Sigmoid colon (tissue), 7 donors: ENCODE measurements around the gene THOC7. TPM values are rescaled to one million over a fixed set of nuclear protein-coding genes. Genes with fewer than 3 reads are reported as not detected.

Experiments used
- DNase-seq: peaks from one replicate; pipeline ENCODE4 v3.0.0-alpha.2; 2019
- H3K27ac ChIP-seq, 4 donors: fragments of 200-600 bp; sonication (generic); one replicate each; pipeline ENCODE4 v1.5.1; 2016 to 2019; ENCODE audit warnings: mild to moderate bottlenecking in 1 of 4
- H3K27me3 ChIP-seq, 3 donors: fragments of 200-600 bp; sonication (generic); one replicate each; pipeline ENCODE4 v1.5.1; 2019; ENCODE audit warnings: mild to moderate bottlenecking in 1 of 3
- H3K36me3 ChIP-seq, 4 donors: fragments of 200-600 bp; sonication (generic); one replicate each; pipeline ENCODE4 v1.5.1; 2016 to 2019
- H3K4me1 ChIP-seq, 4 donors: fragments of 200-600 bp; sonication (generic); one replicate each; pipeline ENCODE4 v1.5.1; 2017 to 2019
- H3K4me3 ChIP-seq, 4 donors: fragments of 200-600 bp; sonication (generic); one replicate each; pipeline ENCODE4 v1.5.1; 2017 to 2019; ENCODE audit warnings: mild to moderate bottlenecking in 2 of 4, moderate library complexity in 1 of 4
- H3K9me3 ChIP-seq, 4 donors: fragments of 200-600 bp in 3 of 4; sonication (generic) in 3 of 4; one replicate each; pipeline versions ENCODE4 v1.5.1 to v1.6.1; 2013 to 2019
- CTCF ChIP-seq, 4 experiments: fragments of 450-650 bp in 3 of 4; fragments of 200-600 bp in 1 of 4; IDR thresholded peaks; one replicate each; pipeline ENCODE4 v1.5.1; 2016 to 2019; ENCODE audit warnings: antibody characterized with exemption in 4 of 4, mild to moderate bottlenecking in 3 of 4, moderate library complexity in 2 of 4
- EP300 ChIP-seq, 4 donors: sonication (generic); formaldehyde crosslinking; IDR thresholded peaks; one replicate each; pipeline ENCODE4 v1.6.1; 2017; ENCODE audit warnings: antibody characterized with exemption in 4 of 4
- POLR2A ChIP-seq, 2 donors: fragments of 450-650 bp; IDR thresholded peaks; one replicate each; pipeline ENCODE4 v1.6.1; 2016; ENCODE audit warnings: antibody characterized with exemption in 2 of 2, mild to moderate bottlenecking in 2 of 2, moderate library complexity in 2 of 2
- POLR2AphosphoS5 ChIP-seq, 4 donors: sonication (generic); formaldehyde crosslinking; IDR thresholded peaks; one replicate each; pipeline ENCODE4 v1.6.1; 2017; ENCODE audit warnings: antibody characterized with exemption in 4 of 4
- WGBS, 2 donors: extraction: QIAGEN DNeasy Blood & Tissue Kit; methylation state at CpG; one replicate each; pipeline ENCODE4 v1.1.7; 2013; 5-methylcytosine and 5-hydroxymethylcytosine counted together
- intact Hi-C: fragments of 100-400 bp; cut with DNase I; formaldehyde crosslinking; loops from one replicate; pipeline ENCODE4 v1.15.1; 2023
- polyA plus RNA-seq, 3 donors: library from polyadenylated mRNA; stranded (reverse); fragments of 200-250 nt; gene quantifications; one replicate each; pipeline ENCODE4 v1.2.3, GENCODE V29; 2013
- total RNA-seq, 4 donors: library from RNA; depleted of rRNA; stranded (reverse); fragments of >200 nt; gene quantifications; one replicate each; pipeline ENCODE4 v1.1.0, GENCODE V29; 2016
- donor health status: healthy with polysubstance abuse.
- donor health status: Bipolar disorder and iron deficiency.
- donor health status: healthy.

THOC7 gene
- total and polyA plus RNA-seq, 7 donors = 59.7 to 129 (median 110) TPM

- 89 to 94% methylated on average over 5 of the region's 5 CpGs for WGBS, 2 donors
- no peaks in the 10 kb centered on the region for H3K9me3 ChIP-seq
- no peaks in the 10 kb centered on the region for H3K27me3 ChIP-seq
- H3K4me1 ChIP-seq = no peaks in the 10 kb centered on the region
- DNase-seq = no peak
- no peak overlapping the region for H3K4me3 ChIP-seq
- TF ChIP-seq POLR2A (IDR thresholded peaks at IDR 0.05) = no peak
- TF ChIP-seq CTCF (IDR thresholded peaks at IDR 0.05) = no peak
- no peak for TF ChIP-seq POLR2AphosphoS5 (IDR thresholded peaks at IDR 0.05)
- no peak for TF ChIP-seq EP300 (IDR thresholded peaks at IDR 0.05)
- no peaks in the 10 kb centered on the region for H3K36me3 ChIP-seq
- intact Hi-C loops = no loop called here
- H3K27ac ChIP-seq = no peak overlapping the region
These were observed 59.7 kb downstream of the THOC7 start for GRCh38 chr3:63803911-63804310.

GRCh38 chr3:63800097-63800496, 63.5 kb downstream of the THOC7 start:
- no peaks in the 10 kb centered on the region for H3K27me3 ChIP-seq
- intact Hi-C loops = no loop called here

GRCh38 chr3:63798949-63799348, 64.7 kb downstream of the THOC7 start:
- no peaks in the 10 kb centered on the region for H3K4me1 ChIP-seq
- H3K4me3 ChIP-seq = no peak overlapping the region
- 16 to 70% methylated on average over 2 of the region's 2 CpGs for WGBS, 2 donors
- TF ChIP-seq EP300 (IDR thresholded peaks at IDR 0.05) = no peak
- TF ChIP-seq CTCF (IDR thresholded peaks at IDR 0.05) = no peak
- no peak for TF ChIP-seq POLR2A (IDR thresholded peaks at IDR 0.05)
- TF ChIP-seq POLR2AphosphoS5 (IDR thresholded peaks at IDR 0.05) = no peak
- H3K36me3 ChIP-seq = no peaks in the 10 kb centered on the region
- no peak overlapping the region for H3K27ac ChIP-seq
- no peak for DNase-seq
- intact Hi-C loops = no loop called here
- no peaks in the 10 kb centered on the region for H3K27me3 ChIP-seq
- no peaks in the 10 kb centered on the region for H3K9me3 ChIP-seq

More at GRCh38 chr3:63800097-63800496, 63.5 kb downstream of the THOC7 start:
- no peaks in the 10 kb centered on the region for H3K9me3 ChIP-seq
- H3K4me1 ChIP-seq = no peaks in the 10 kb centered on the region
- no peaks in the 10 kb centered on the region for H3K36me3 ChIP-seq
- 69% methylated on average over 5 of the region's 5 CpGs for WGBS, 2 donors
- no peak for TF ChIP-seq POLR2A (IDR thresholded peaks at IDR 0.05)
- no peak for TF ChIP-seq EP300 (IDR thresholded peaks at IDR 0.05)
- no peak for TF ChIP-seq CTCF (IDR thresholded peaks at IDR 0.05)
- TF ChIP-seq POLR2AphosphoS5 (IDR thresholded peaks at IDR 0.05) = no peak
- no peak overlapping the region for H3K27ac ChIP-seq
- DNase-seq = no peak
- no peak overlapping the region for H3K4me3 ChIP-seq

GRCh38 chr3:63798544-63798943, 65.1 kb downstream of the THOC7 start:
- no peaks in the 10 kb centered on the region for H3K36me3 ChIP-seq
- intact Hi-C loops = no loop called here
- no peaks in the 10 kb centered on the region for H3K4me1 ChIP-seq
- DNase-seq = no peak
- H3K4me3 ChIP-seq = no peak overlapping the region
- no peaks in the 10 kb centered on the region for H3K27me3 ChIP-seq
- H3K9me3 ChIP-seq = no peaks in the 10 kb centered on the region
- H3K27ac ChIP-seq = no peak overlapping the region
- no peak for TF ChIP-seq CTCF (IDR thresholded peaks at IDR 0.05)
- no peak for TF ChIP-seq POLR2A (IDR thresholded peaks at IDR 0.05)
- no peak for TF ChIP-seq EP300 (IDR thresholded peaks at IDR 0.05)
- no peak for TF ChIP-seq POLR2AphosphoS5 (IDR thresholded peaks at IDR 0.05)
- 75 to 92% methylated on average over 2 of the region's 2 CpGs for WGBS, 2 donors

- Histone ChIP-seq H3K27ac (no peak overlapping the region), H3K4me3 (no peak overlapping the region), H3K36me3 (no peaks in the 10 kb centered on the region), H3K27me3 (no peaks in the 10 kb centered on the region), H3K9me3 (no peaks in the 10 kb centered on the region), H3K4me1 (no peaks in the 10 kb centered on the region)
- intact Hi-C loops = no loop called here
- TF ChIP-seq EP300 (IDR thresholded peaks at IDR 0.05) (no peak), POLR2A (IDR thresholded peaks at IDR 0.05) (no peak), POLR2AphosphoS5 (IDR thresholded peaks at IDR 0.05) (no peak), CTCF (IDR thresholded peaks at IDR 0.05) (no peak)
- WGBS, 2 donors = 22 to 51% methylated on average over 6 of the region's 6 CpGs
- DNase-seq = no peak
These were observed 68.2 kb downstream of the THOC7 start for GRCh38 chr3:63795438-63795837.
